ENCODE results near the gene SULT2B1. TPM values are rescaled to one million over a fixed set of nuclear protein-coding genes. Genes with fewer than 3 reads are reported as not detected.

The SULT2B1 gene
- total RNA-seq, 4 donors from 2014 or later, result 0.32 to 0.41 TPM; not detected in 2

DNA sequence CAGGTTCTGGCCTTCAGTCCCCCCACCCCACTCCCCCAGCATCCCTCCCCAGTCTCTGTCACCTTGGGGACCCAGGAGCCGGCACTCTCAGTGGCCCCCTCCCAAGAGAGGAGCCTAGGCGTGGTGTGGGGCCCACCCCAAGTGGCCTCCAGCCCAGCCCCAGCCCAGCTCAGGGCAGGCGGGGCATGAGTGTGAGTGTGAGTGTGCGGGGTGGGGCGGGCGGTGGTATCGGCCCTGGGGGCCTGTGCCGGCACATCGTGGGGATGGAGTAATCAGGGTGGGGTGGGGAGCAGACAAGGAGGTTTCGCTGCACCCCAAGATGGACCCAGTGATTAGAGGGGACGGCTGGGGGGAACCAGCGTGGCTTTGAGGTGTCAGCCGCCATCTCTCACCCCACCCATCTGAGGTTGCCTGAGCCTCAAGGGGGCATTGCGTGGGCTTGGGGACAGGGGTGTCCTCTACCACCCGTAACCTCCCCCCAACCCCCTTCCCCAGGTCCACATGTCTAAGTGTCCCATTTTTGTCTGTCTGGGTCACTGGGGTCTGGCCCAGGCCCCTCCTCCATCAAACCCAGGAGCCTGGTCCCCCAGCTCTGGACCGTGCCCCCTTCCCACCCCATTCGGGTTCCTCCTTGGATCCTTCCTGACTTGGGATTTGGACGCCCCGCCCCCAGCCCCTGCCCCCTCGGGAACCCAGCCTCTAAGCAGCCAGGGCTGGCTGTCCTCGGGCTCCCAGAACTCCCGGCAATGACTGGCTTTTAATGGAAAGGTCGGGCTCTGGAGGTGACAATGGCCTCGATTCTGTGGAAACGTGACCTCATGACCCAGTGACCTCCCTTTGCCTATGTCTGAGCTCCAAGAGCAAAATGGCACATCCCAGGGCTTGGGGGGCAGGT is 6.9 kb upstream of the SULT2B1 start:
- Histone ChIP-seq H3K27me3 (peaks cover 42% of the 10 kb centered on the region), H3K4me3 (no peak overlapping the region), H3K9me3 (no peaks in the 10 kb centered on the region), H3K36me3 (no peaks in the 10 kb centered on the region), H3K27ac (no peak overlapping the region), H3K4me1 (peaks cover 0 to 9% (median 7%) of the 10 kb centered on the region in 4 donors)
- intact Hi-C loops (cut with DNase I; ENCODE audit: low total_unique reads) (loop anchor here (5.0 kb wide), 1 partner anchor 1932 kb away; the partner anchor contains the start of genes EMC10 and GARIN5A), in situ Hi-C loops (cut with MboI; ENCODE audit: low pct_ligation_motif_present in 1 of 4, low pct_unique_long_range_greater_than_20kb in 1 of 4, low sequenced_read_pairs in 3 of 4) (no loop called here)
- TF ChIP-seq EP300 (IDR thresholded peaks at IDR 0.05; ENCODE audit: low read depth), result no peak
- TF ChIP-seq POLR2A (IDR thresholded peaks at IDR 0.05), result no peak
- no peak for TF ChIP-seq POLR2AphosphoS5 (IDR thresholded peaks at IDR 0.05)
- TF ChIP-seq, protein P1, sequence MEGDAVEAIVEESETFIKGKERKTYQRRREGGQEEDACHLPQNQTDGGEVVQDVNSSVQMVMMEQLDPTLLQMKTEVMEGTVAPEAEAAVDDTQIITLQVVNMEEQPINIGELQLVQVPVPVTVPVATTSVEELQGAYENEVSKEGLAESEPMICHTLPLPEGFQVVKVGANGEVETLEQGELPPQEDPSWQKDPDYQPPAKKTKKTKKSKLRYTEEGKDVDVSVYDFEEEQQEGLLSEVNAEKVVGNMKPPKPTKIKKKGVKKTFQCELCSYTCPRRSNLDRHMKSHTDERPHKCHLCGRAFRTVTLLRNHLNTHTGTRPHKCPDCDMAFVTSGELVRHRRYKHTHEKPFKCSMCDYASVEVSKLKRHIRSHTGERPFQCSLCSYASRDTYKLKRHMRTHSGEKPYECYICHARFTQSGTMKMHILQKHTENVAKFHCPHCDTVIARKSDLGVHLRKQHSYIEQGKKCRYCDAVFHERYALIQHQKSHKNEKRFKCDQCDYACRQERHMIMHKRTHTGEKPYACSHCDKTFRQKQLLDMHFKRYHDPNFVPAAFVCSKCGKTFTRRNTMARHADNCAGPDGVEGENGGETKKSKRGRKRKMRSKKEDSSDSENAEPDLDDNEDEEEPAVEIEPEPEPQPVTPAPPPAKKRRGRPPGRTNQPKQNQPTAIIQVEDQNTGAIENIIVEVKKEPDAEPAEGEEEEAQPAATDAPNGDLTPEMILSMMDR (IDR thresholded peaks at IDR 0.05), result no peak
- no peak for DNase-seq
- 61% methylated on average over 25 of the region's 25 CpGs; no CpG with 5 or more reads in 1 of the 2 donors for WGBS, 2 donors (ENCODE audit: low coverage in 1 of 2)

- Histone ChIP-seq H3K4me3 (no peak overlapping the region), H3K27me3 (peaks cover 27% of the 10 kb centered on the region), H3K36me3 (no peaks in the 10 kb centered on the region), H3K9me3 (no peaks in the 10 kb centered on the region), H3K4me1 (peaks cover 0 to 25% (median 12%) of the 10 kb centered on the region in 4 donors), H3K27ac (no peak overlapping the region)
- intact Hi-C loops (cut with DNase I; ENCODE audit: low total_unique reads) (loop anchor here (5.0 kb wide), 1 partner anchor 1930 kb away; the partner anchor contains the start of genes EMC10 and GARIN5A), in situ Hi-C loops (cut with MboI; ENCODE audit: low pct_ligation_motif_present in 1 of 4, low pct_unique_long_range_greater_than_20kb in 1 of 4, low sequenced_read_pairs in 3 of 4) (no loop called here)
- WGBS, 2 donors (ENCODE audit: low coverage in 1 of 2), result 67% methylated on average over 1 of the region's 1 CpG
- DNase-seq, result no peak
- TF ChIP-seq, protein P1 (IDR thresholded peaks at IDR 0.05), result no peak
- TF ChIP-seq POLR2AphosphoS5 (IDR thresholded peaks at IDR 0.05), result no peak
- no peak for TF ChIP-seq POLR2A (IDR thresholded peaks at IDR 0.05)
- TF ChIP-seq EP300 (IDR thresholded peaks at IDR 0.05; ENCODE audit: low read depth), result no peak
These were observed 4.2 kb upstream of the SULT2B1 start for GRCh38 chr19:48547722-48548121.

DNA sequence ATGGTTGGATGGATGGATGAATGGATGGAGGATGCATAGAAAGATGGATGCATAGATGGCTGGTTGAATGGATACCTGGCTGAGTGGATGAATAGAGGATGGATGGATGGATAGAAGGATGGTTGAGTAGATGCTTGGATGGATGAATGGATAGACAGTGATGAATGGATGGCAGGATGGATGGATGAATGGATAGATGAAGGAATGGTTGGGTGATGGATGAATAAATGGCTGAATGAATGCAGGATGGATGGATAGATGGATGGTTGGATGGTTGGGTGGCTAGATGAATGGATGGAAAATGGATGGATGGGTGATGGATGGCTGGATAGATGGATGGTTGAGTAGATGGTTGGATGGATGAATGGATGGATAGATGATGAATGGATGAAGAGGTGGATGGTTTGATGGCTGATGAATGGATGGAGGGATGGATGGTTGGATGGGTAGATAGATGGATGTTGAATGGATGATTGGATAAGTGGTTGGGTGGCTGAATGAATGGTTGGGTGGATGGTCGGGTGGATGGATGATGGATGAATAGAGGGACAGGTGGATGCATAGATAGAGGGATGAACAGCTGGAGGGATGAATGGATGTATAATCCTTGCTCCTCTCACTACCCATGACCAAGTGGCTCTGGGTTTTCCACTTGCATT is 3.6 kb upstream of the SULT2B1 start:
- WGBS, 2 donors (ENCODE audit: low coverage in 1 of 2), result 70 to 90% methylated on average over 1 of the region's 1 CpG
- Histone ChIP-seq H3K9me3 (no peaks in the 10 kb centered on the region), H3K36me3 (no peaks in the 10 kb centered on the region), H3K4me3 (no peak overlapping the region), H3K4me1 (peaks cover 0 to 27% (median 9%) of the 10 kb centered on the region in 4 donors), H3K27ac (no peak overlapping the region), H3K27me3 (peaks cover 30% of the 10 kb centered on the region)
- in situ Hi-C loops (cut with MboI; ENCODE audit: low pct_ligation_motif_present in 1 of 4, low pct_unique_long_range_greater_than_20kb in 1 of 4, low sequenced_read_pairs in 3 of 4), result no loop called here
- TF ChIP-seq, protein P1 (IDR thresholded peaks at IDR 0.05), result no peak
- TF ChIP-seq POLR2A (IDR thresholded peaks at IDR 0.05), result no peak
- DNase-seq, result no peak
- intact Hi-C loops (cut with DNase I; ENCODE audit: low total_unique reads), result loop anchor here (5.0 kb wide), 1 partner anchor 1929 kb away; the partner anchor contains the start of genes EMC10 and GARIN5A

DNA sequence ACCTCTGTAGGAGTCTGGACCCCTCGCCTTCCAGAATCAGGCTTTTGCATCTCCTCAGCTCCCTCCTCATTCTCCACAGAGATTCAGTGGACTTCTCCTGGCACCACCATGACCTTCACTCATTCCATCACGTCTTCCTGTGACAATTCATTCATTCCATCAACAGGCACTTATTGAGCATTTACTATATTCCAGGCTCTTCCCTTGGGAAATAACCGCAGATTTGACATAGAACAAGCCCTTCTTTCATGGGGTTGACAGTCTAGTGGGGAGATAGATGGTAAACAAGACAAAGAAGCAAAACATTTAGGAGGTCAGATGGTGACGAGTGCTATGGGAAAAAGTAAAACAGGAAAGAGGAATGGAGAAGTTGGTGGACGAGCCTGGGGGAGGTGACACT is 2.6 kb upstream of the SULT2B1 start:
- Histone ChIP-seq H3K27me3 (peaks cover 30% of the 10 kb centered on the region), H3K36me3 (no peaks in the 10 kb centered on the region), H3K9me3 (no peaks in the 10 kb centered on the region), H3K27ac (no peak overlapping the region), H3K4me3 (no peak overlapping the region), H3K4me1 (peaks cover 4 to 32% (median 14%) of the 10 kb centered on the region in 4 donors)
- TF ChIP-seq, protein P1 (IDR thresholded peaks at IDR 0.05), result no peak
- TF ChIP-seq POLR2AphosphoS5 (IDR thresholded peaks at IDR 0.05) (no peak), POLR2A (IDR thresholded peaks at IDR 0.05) (no peak), EP300 (IDR thresholded peaks at IDR 0.05; ENCODE audit: low read depth) (no peak)
- in situ Hi-C loops (cut with MboI; ENCODE audit: low pct_ligation_motif_present in 1 of 4, low pct_unique_long_range_greater_than_20kb in 1 of 4, low sequenced_read_pairs in 3 of 4) (no loop called here), intact Hi-C loops (cut with DNase I; ENCODE audit: low total_unique reads) (loop anchor here (5.0 kb wide), 1 partner anchor 1928 kb away; the partner anchor contains the start of genes EMC10 and GARIN5A)
- WGBS, 2 donors (ENCODE audit: low coverage in 1 of 2), result 60 to 72% methylated on average over 4 to 5 of the region's 5 CpGs
- DNase-seq, result no peak

Data from transverse colon (tissue), 4 donors.